Psoas muscle (tissue), 8 donors: ENCODE measurements around the gene ARG1. TPM values are rescaled to one million over a fixed set of nuclear protein-coding genes. Genes with fewer than 3 reads are reported as not detected.

Experiments used
- ATAC-seq, 4 donors: fragments of 200-7000 bp; cut with Tn5 transposase; one replicate each; pipeline ENCODE4 v1.9.1; 2020; ENCODE audit warnings: moderate library complexity in 3 of 4, mild to moderate bottlenecking in 2 of 4
- DNase-seq, 2 donors: peaks; one replicate each; pipeline ENCODE4 v3.0.0-alpha.2; 2020
- H3K27ac ChIP-seq: fragments of 200-600 bp; one replicate; pipeline ENCODE4 v1.8.0; 2022
- H3K27me3 ChIP-seq, 3 donors: fragments of 200-600 bp in 1 of 3; one replicate each; pipeline versions ENCODE4 v1.6.1 to v1.8.0; 2013 to 2022; ENCODE audit warnings: low read length in 2 of 3, mild to moderate bottlenecking in 2 of 3, moderate library complexity in 1 of 3; ENCODE audit not compliant: insufficient read depth in 3 of 3
- H3K36me3 ChIP-seq, 2 donors: fragments of 200-600 bp in 1 of 2; one replicate each; pipeline versions ENCODE4 v1.6.1 to v1.8.0; 2013 to 2022; ENCODE audit warnings: low read depth in 1 of 2, mild to moderate bottlenecking in 1 of 2, moderate library complexity in 1 of 2; ENCODE audit not compliant: insufficient read depth in 1 of 2
- H3K4me1 ChIP-seq: fragments of 200-600 bp; one replicate; pipeline ENCODE4 v1.8.0; 2022
- H3K4me3 ChIP-seq: fragments of 200-600 bp; one replicate; pipeline ENCODE4 v1.8.0; 2022; ENCODE audit warnings: mild to moderate bottlenecking
- H3K9me3 ChIP-seq: fragments of 200-600 bp; one replicate; pipeline ENCODE4 v1.8.0; 2022
- WGBS, 3 donors: extraction: QIAGEN DNeasy Blood & Tissue Kit; methylation state at CpG; one replicate each; pipeline versions ENCODE4 v1.1.6 to v1.1.7; 2013; 5-methylcytosine and 5-hydroxymethylcytosine counted together
- intact Hi-C, 2 donors: fragments of 100-400 bp; cut with DNase I; formaldehyde crosslinking; loops; one replicate each; pipeline versions ENCODE4 v1.11.0 to v1.14.2; 2022
- polyA plus RNA-seq, 3 donors: library from polyadenylated mRNA; stranded (reverse); fragments of 200-250 nt; gene quantifications; one replicate each; pipeline ENCODE4 v1.2.3, GENCODE V29; 2013
- total RNA-seq, 4 donors: library from RNA; stranded (reverse); fragmentation: NEBNext Ultra II Directional in 2 of 4; extraction: Animal tissue kit (Norgen Biotek cat#: 25700) in 2 of 4; gene quantifications; one replicate each; pipeline versions ENCODE4 v1.2.1 to v1.2.4, GENCODE V29; 2021 to 2023
- TF ChIP-seq, protein P1 (sequence below): fragments of 200-600 bp; IDR thresholded peaks from one replicate; pipeline ENCODE4 v1.8.0; 2022; ENCODE audit warnings: antibody characterized with exemption
- donor health status: healthy with polysubstance abuse.
- donor health status: DM: no; HTN: no; CAD: no; lungs with moderate emphysema.
- donor health status: Bipolar disorder and iron deficiency.
- donor health status: healthy.
- donor health status: DM: yes; HTN: yes; CAD: no.
- donor health status: DM: no; HTN: no; CAD: no.
- donor health status: DM: no; HTN: no; CAD: no.
- donor health status: DM: yes; HTN: yes; CAD: no.

Gene ARG1
- total and polyA plus RNA-seq, 7 donors, result 0.08 to 0.59 (median 0.21) TPM; not detected in 1

DNA sequence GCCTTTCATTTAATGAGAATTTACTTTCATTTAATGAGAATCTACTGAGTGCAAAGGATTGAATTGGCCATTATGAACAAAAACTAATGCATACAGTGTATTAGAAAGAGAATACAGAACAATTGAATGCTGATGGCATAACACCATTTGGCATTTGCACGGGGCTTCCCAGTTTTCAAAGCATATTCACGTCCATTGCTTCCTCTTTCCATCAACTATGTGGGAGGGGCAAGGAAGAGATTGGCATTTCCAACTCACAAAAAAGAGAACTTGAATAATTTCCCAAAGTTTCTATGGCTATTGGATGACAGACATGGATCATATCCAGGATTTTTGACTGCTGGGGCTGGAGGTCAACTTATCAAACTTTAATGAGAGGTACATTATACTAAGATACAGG lies 23.2 kb upstream of the ARG1 start:
- no peaks in the 10 kb centered on the region for H3K27me3 ChIP-seq
- no peaks in the 10 kb centered on the region for H3K36me3 ChIP-seq
- intact Hi-C loops, result no loop called here
- no peak overlapping the region for H3K4me3 ChIP-seq
- TF ChIP-seq, protein P1, sequence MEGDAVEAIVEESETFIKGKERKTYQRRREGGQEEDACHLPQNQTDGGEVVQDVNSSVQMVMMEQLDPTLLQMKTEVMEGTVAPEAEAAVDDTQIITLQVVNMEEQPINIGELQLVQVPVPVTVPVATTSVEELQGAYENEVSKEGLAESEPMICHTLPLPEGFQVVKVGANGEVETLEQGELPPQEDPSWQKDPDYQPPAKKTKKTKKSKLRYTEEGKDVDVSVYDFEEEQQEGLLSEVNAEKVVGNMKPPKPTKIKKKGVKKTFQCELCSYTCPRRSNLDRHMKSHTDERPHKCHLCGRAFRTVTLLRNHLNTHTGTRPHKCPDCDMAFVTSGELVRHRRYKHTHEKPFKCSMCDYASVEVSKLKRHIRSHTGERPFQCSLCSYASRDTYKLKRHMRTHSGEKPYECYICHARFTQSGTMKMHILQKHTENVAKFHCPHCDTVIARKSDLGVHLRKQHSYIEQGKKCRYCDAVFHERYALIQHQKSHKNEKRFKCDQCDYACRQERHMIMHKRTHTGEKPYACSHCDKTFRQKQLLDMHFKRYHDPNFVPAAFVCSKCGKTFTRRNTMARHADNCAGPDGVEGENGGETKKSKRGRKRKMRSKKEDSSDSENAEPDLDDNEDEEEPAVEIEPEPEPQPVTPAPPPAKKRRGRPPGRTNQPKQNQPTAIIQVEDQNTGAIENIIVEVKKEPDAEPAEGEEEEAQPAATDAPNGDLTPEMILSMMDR, result no peak
- no peak overlapping the region for H3K27ac ChIP-seq
- DNase-seq (no peak), ATAC-seq (no peak)
- 40 to 52% (median 45%) methylated on average over 2 of the region's 2 CpGs for WGBS, 3 donors
- H3K4me1 ChIP-seq, result no peaks in the 10 kb centered on the region
- H3K9me3 ChIP-seq, result no peaks in the 10 kb centered on the region

DNA sequence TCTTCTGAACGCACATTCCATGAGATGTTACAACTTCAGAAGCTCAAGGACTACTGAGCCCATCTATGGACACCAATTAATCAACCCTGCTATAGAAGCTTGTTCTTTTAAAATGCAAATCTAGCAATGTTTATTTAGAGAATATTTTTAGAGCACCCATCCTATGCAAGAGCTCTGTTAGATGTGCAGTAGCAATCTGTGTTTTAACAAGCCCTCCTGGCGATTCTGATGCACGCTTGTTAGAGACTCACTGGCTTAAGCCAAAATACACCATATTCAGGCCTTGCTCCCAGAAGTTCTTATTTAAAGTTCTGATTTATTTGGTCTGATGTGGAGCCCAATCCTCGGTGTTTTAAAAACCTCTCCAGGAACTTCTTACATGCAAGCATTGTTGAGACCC lies 21.1 kb upstream of the ARG1 start:
- no peaks in the 10 kb centered on the region for H3K36me3 ChIP-seq
- no peak for ATAC-seq
- H3K4me1 ChIP-seq, result no peaks in the 10 kb centered on the region
- no peak for DNase-seq
- no peak overlapping the region for H3K27ac ChIP-seq
- no peak overlapping the region for H3K4me3 ChIP-seq
- no peaks in the 10 kb centered on the region for H3K27me3 ChIP-seq
- TF ChIP-seq, protein P1, result no peak
- H3K9me3 ChIP-seq, result no peaks in the 10 kb centered on the region
- intact Hi-C loops, result no loop called here
- WGBS, 3 donors, result 67 to 78% (median 72%) methylated on average over 4 of the region's 4 CpGs

DNA sequence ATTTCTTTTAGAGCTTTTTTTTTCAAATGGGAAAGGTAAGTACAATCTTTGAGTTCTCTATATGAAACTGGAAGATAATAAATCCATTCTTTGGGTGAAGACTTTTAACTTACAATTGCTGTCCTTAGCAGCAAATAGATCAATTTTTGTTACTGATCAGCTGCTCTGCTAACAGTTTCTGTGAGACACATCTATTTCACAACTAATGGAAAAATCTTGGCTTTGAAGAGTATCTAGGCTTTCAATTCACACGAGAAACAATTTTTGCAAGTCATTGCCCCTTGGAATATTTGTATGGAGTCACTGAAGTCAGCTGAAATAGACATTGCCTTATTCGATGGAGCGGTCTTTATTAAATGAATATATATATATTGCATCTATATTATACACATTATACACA lies 20.5 kb upstream of the ARG1 start:
- 82 to 86% (median 86%) methylated on average over 3 of the region's 3 CpGs for WGBS, 3 donors
- TF ChIP-seq, protein P1, result no peak
- no peaks in the 10 kb centered on the region for H3K9me3 ChIP-seq
- no peak for ATAC-seq
- H3K4me3 ChIP-seq, result no peak overlapping the region
- intact Hi-C loops, result no loop called here
- no peaks in the 10 kb centered on the region for H3K27me3 ChIP-seq
- H3K27ac ChIP-seq, result no peak overlapping the region
- H3K36me3 ChIP-seq, result no peaks in the 10 kb centered on the region
- no peak for DNase-seq
- no peaks in the 10 kb centered on the region for H3K4me1 ChIP-seq

DNA sequence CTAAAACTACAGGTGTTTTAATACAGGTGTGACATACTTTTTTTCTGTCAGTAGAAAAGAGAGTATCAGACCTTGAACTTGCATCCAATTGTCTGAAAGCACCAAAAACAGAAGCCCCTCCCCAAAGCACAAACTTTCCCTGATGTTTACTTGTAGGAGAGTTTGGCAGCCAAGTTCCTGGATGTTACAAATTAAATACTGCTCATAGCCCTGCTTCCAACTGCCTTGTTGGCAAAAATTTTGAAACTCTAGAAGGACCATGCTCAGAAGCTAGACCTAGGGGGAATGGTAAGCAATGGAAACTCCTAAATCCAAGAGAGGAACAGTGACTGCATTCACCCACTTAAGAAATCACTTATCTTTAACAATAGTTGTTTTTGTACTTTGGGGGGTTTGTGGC lies 17.0 kb upstream of the ARG1 start:
- TF ChIP-seq, protein P1, result no peak
- no peak overlapping the region for H3K4me3 ChIP-seq
- intact Hi-C loops, result no loop called here
- H3K27me3 ChIP-seq, result no peaks in the 10 kb centered on the region
- DNase-seq (no peak), ATAC-seq (no peak)
- H3K36me3 ChIP-seq, result no peaks in the 10 kb centered on the region
- no peaks in the 10 kb centered on the region for H3K9me3 ChIP-seq
- H3K4me1 ChIP-seq, result no peaks in the 10 kb centered on the region
- no peak overlapping the region for H3K27ac ChIP-seq

DNA sequence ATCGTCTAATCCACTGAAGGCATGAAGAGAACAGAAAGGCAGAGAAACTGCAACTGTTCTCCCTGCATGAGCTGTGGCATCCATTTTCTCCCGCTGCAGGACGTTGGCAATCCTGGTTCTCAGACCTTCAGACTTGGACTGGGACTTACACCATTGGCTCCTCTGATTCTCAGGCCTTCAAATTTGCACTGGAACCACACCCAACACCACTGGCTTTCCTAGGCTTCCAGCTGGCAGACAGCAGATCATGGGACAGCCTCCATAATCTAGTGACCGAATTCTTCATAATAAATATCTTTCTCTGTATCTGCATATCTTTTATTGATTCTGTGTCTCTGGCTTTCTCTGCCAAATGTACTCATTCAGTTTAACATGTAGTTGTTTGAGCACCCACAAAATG lies 14.1 kb upstream of the ARG1 start:
- H3K27me3 ChIP-seq, result no peaks in the 10 kb centered on the region
- no peak overlapping the region for H3K27ac ChIP-seq
- no peak overlapping the region for H3K4me3 ChIP-seq
- intact Hi-C loops, result no loop called here
- 64 to 69% (median 68%) methylated on average over 4 of the region's 4 CpGs for WGBS, 3 donors
- H3K4me1 ChIP-seq, result no peaks in the 10 kb centered on the region
- no peak for DNase-seq
- TF ChIP-seq, protein P1, result no peak
- H3K9me3 ChIP-seq, result no peaks in the 10 kb centered on the region
- ATAC-seq, result no peak
- no peaks in the 10 kb centered on the region for H3K36me3 ChIP-seq
